Esophagus muscularis mucosa (tissue), 3 donors: ENCODE data around the gene PLCG1.

Source experiments
- EP300 ChIP-seq: sonication (generic); formaldehyde crosslinking; IDR thresholded peaks from one replicate; pipeline ENCODE4 v1.6.1; 2017; ENCODE audit warnings: antibody characterized with exemption
- TF ChIP-seq, protein P1 (sequence below), 3 experiments: fragments of 200-600 bp in 2 of 3; fragments of 450-650 bp in 1 of 3; sonication (generic) in 2 of 3; IDR thresholded peaks; one replicate each; pipeline ENCODE4 v1.5.1; 2017 to 2019; ENCODE audit warnings: antibody characterized with exemption in 3 of 3, mild to moderate bottlenecking in 2 of 3, moderate library complexity in 1 of 3

DNA sequence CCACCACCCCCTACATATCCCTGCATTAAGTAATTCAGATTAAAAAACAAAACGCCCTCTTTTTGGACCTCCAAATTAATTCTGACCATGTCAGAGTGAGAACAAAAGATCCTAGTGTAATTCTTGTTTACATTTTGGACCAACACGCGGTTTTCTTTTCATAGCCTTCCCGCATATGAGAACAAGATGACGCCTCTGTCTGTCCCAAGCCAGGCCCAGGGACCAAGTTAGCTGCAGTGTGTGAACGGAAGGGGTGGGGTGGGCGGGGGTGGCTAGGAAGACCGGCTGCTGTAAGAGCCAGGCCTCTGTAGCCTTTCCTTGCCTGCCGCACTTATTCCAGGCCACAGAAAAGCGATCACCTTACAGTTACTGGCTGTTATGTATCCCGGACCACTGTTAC is 68.0 kb downstream of the PLCG1 start:
- TF ChIP-seq, protein P1, sequence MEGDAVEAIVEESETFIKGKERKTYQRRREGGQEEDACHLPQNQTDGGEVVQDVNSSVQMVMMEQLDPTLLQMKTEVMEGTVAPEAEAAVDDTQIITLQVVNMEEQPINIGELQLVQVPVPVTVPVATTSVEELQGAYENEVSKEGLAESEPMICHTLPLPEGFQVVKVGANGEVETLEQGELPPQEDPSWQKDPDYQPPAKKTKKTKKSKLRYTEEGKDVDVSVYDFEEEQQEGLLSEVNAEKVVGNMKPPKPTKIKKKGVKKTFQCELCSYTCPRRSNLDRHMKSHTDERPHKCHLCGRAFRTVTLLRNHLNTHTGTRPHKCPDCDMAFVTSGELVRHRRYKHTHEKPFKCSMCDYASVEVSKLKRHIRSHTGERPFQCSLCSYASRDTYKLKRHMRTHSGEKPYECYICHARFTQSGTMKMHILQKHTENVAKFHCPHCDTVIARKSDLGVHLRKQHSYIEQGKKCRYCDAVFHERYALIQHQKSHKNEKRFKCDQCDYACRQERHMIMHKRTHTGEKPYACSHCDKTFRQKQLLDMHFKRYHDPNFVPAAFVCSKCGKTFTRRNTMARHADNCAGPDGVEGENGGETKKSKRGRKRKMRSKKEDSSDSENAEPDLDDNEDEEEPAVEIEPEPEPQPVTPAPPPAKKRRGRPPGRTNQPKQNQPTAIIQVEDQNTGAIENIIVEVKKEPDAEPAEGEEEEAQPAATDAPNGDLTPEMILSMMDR (IDR thresholded peaks at IDR 0.05) = no peak
- TF ChIP-seq EP300 = no peak
